H1 (cell line): Measurements from ENCODE around the gene CSNK2B. TPM values are rescaled to one million over a fixed set of nuclear protein-coding genes. Genes with fewer than 3 reads are reported as not detected.
A peak's percentile ranks its signal among the peaks of the same experiment; 100 is the strongest.

Source experiments
- CTCF ChIA-PET: fragments of 300-600 bp; sonication (Branson Sonifier 250); formaldehyde crosslinking; loops from one replicate; lab custom pipeline; 2021; ENCODE audit not compliant: partially characterized antibody; lab: Charles Lee
- POLR2A ChIA-PET: fragments of 300-600 bp; sonication (Branson Sonifier 250); formaldehyde crosslinking; loops from one replicate; lab custom pipeline; 2021; ENCODE audit warnings: inconsistent platforms; ENCODE audit not compliant: partially characterized antibody; lab: Charles Lee
- DNase-seq, 2 experiments: peaks; one replicate each; pipeline versions ENCODE4 v3.0.0 to v3.0.0-alpha.2; 2010 to 2022; ENCODE audit warnings: low spot score in 2 of 2, low read depth in 1 of 2, mixed read lengths in 1 of 2
- FAIRE-seq: peaks from 2 replicates; lab custom pipeline; 2011; peaks lifted over from hg19 to GRCh38; lab: Jason Lieb, UNC
- H2AFZ ChIP-seq: 2 replicates; pipeline ENCODE4 v1.8.1; 2012; ENCODE audit warnings: low read length, inconsistent platforms
- H2AK5ac ChIP-seq: 2 replicates; pipeline ENCODE4 v1.6.1; 2013; ENCODE audit warnings: low read depth, low read length
- H2BK120ac ChIP-seq: replicated peaks from 2 replicates; pipeline ENCODE3; 2013; ENCODE audit warnings: low read depth, low read length, inconsistent platforms
- H2BK12ac ChIP-seq: 2 replicates; pipeline ENCODE4 v1.6.1; 2013; ENCODE audit warnings: low read depth, low read length
- H2BK15ac ChIP-seq: 2 replicates; pipeline ENCODE4 v1.6.1; 2013; ENCODE audit warnings: low read length
- H2BK20ac ChIP-seq: 2 replicates; pipeline ENCODE4 v1.6.1; 2013; ENCODE audit warnings: low read length
- H2BK5ac ChIP-seq: 2 replicates; pipeline ENCODE4 v1.6.1; 2013; ENCODE audit warnings: low read depth, low read length
- H3K14ac ChIP-seq: 2 replicates; pipeline ENCODE4 v1.6.1; 2013; ENCODE audit warnings: inconsistent platforms; ENCODE audit not compliant: insufficient read length
- H3K18ac ChIP-seq: 2 replicates; pipeline ENCODE4 v1.6.1; 2013; ENCODE audit warnings: low read length; ENCODE audit errors: extremely low read depth
- H3K23ac ChIP-seq: 2 replicates; pipeline ENCODE4 v1.6.1; 2013; ENCODE audit warnings: inconsistent platforms; ENCODE audit not compliant: insufficient read length
- H3K23me2 ChIP-seq: 2 replicates; pipeline ENCODE4 v1.6.1; 2013; ENCODE audit warnings: low read depth, low read length
- H3K27ac ChIP-seq: 2 replicates; pipeline ENCODE4 v1.6.1; 2011; ENCODE audit warnings: low read depth, low read length, inconsistent platforms
- H3K27me3 ChIP-seq, 4 experiments: replicated peaks in 1 of 4; 1 replicate in 1 of 4; 2 replicates in 3 of 4; pipeline versions ENCODE4 v1.6.1 to v1.8.1; 2011 to 2013; ENCODE audit warnings: low read length in 3 of 4, mild to moderate bottlenecking in 3 of 4, inconsistent platforms in 2 of 4, mixed read lengths in 2 of 4, moderate library complexity in 1 of 4; ENCODE audit not compliant: control insufficient read depth in 3 of 4, insufficient read depth in 3 of 4; ENCODE audit errors: extremely low read depth in 1 of 4
- H3K36me3 ChIP-seq, 4 experiments: 2 replicates each; pipeline versions ENCODE4 v1.6.1 to v1.8.1; 2011 to 2013; ENCODE audit warnings: mild to moderate bottlenecking in 4 of 4, low read length in 3 of 4, moderate library complexity in 2 of 4, control low read depth in 1 of 4, inconsistent platforms in 1 of 4; ENCODE audit not compliant: insufficient read depth in 4 of 4, control insufficient read depth in 2 of 4
- H3K4ac ChIP-seq: replicated peaks from 2 replicates; pipeline ENCODE3; 2013; ENCODE audit warnings: low read length, low read depth, mixed read lengths, inconsistent platforms; ENCODE audit not compliant: insufficient read length
- H3K4me1 ChIP-seq, 4 experiments: replicated peaks in 1 of 4; 1 replicate in 1 of 4; 2 replicates in 3 of 4; pipeline versions ENCODE4 v1.6.1 to v1.8.1; 2011 to 2013; ENCODE audit warnings: low read length in 3 of 4, inconsistent platforms in 2 of 4, mixed read lengths in 1 of 4; ENCODE audit not compliant: insufficient read depth in 4 of 4, control insufficient read depth in 3 of 4
- H3K4me2 ChIP-seq, 2 experiments: 2 replicates each; pipeline versions ENCODE4 v1.6.1 to v1.8.1; 2011 to 2013; ENCODE audit warnings: low read depth in 2 of 2, low read length in 2 of 2, control low read depth in 1 of 2, inconsistent platforms in 1 of 2, mild to moderate bottlenecking in 1 of 2; ENCODE audit not compliant: insufficient read depth in 1 of 2
- H3K4me3 ChIP-seq, 4 experiments: fragments of 200-600, 300-600 bp in 1 of 4; sonication (generic), shearing (Covaris generic), sonication (Bioruptor Twin) in 1 of 4; 2 replicates each; pipeline versions ENCODE4 v1.5.1 to v1.8.1; 2011 to 2016; ENCODE audit warnings: low read length in 4 of 4, low read depth in 3 of 4, control low read depth in 2 of 4, inconsistent platforms in 2 of 4, mild to moderate bottlenecking in 2 of 4, mixed read lengths in 1 of 4, moderate library complexity in 1 of 4; ENCODE audit not compliant: insufficient read depth in 2 of 4; ENCODE audit errors: extremely low read depth in 1 of 4
- H3K56ac ChIP-seq: replicated peaks from 2 replicates; pipeline ENCODE3; 2013; ENCODE audit warnings: low read depth, mild to moderate bottlenecking, mixed read lengths, low read length, inconsistent platforms; ENCODE audit not compliant: insufficient read length
- H3K79me1 ChIP-seq: 2 replicates; pipeline ENCODE4 v1.6.1; 2013; ENCODE audit warnings: low read depth, low read length, control low read depth
- H3K79me2 ChIP-seq, 2 experiments: 2 replicates each; pipeline versions ENCODE4 v1.6.1 to v1.8.1; 2012 to 2013; ENCODE audit warnings: low read length in 2 of 2, mild to moderate bottlenecking in 2 of 2, inconsistent platforms in 1 of 2; ENCODE audit not compliant: insufficient read depth in 2 of 2, control insufficient read depth in 1 of 2
- H3K9ac ChIP-seq, 4 experiments: replicated peaks in 1 of 4; 1 replicate in 1 of 4; 2 replicates in 3 of 4; pipeline versions ENCODE4 v1.6.1 to v1.8.1; 2011 to 2013; ENCODE audit warnings: low read depth in 3 of 4, low read length in 3 of 4, control low read depth in 2 of 4, mild to moderate bottlenecking in 2 of 4, moderate library complexity in 2 of 4, inconsistent platforms in 1 of 4; ENCODE audit errors: extremely low read depth in 1 of 4
- H3K9me3 ChIP-seq, 2 experiments: 2 replicates each; pipeline versions ENCODE4 v1.6.1 to v1.8.1; 2012 to 2013; ENCODE audit warnings: mild to moderate bottlenecking in 2 of 2, moderate library complexity in 2 of 2, control low read depth in 1 of 2, inconsistent platforms in 1 of 2, low read depth in 1 of 2, low read length in 1 of 2, mixed read lengths in 1 of 2; ENCODE audit not compliant: insufficient read depth in 2 of 2
- H4K20me1 ChIP-seq, 2 experiments: replicated peaks in 1 of 2; 2 replicates each; pipeline versions ENCODE3 to v1.8.1; 2011 to 2013; ENCODE audit warnings: inconsistent platforms in 2 of 2, low read length in 2 of 2, mild to moderate bottlenecking in 1 of 2; ENCODE audit not compliant: insufficient read depth in 2 of 2, control insufficient read depth in 1 of 2
- H4K5ac ChIP-seq: 2 replicates; pipeline ENCODE4 v1.6.1; 2013; ENCODE audit warnings: low read length, low read depth, mixed read lengths, inconsistent platforms; ENCODE audit not compliant: insufficient read length
- H4K8ac ChIP-seq: 2 replicates; pipeline ENCODE4 v1.8.0; 2013; ENCODE audit warnings: mild to moderate bottlenecking, moderate library complexity, low read length, inconsistent platforms; ENCODE audit not compliant: insufficient read depth; ENCODE audit errors: extremely low read depth
- H4K91ac ChIP-seq: replicated peaks from 2 replicates; pipeline ENCODE3; 2013; ENCODE audit warnings: low read length, mixed read lengths, inconsistent platforms; ENCODE audit not compliant: insufficient read length
- RFX5 ChIP-seq: IDR thresholded peaks from 2 replicates; pipeline ENCODE4 v1.6.1; 2011; ENCODE audit warnings: low read depth, low read length, improper control_type of control experiment, borderline replicate concordance
- SP2 ChIP-seq: IDR thresholded peaks from 2 replicates; pipeline ENCODE4 v1.6.1; 2012; ENCODE audit warnings: mild to moderate bottlenecking, low read length, inconsistent platforms
- WGBS, 2 experiments: shearing (Covaris generic) in 1 of 2; methylation state at CpG; one replicate each; pipeline versions ENCODE4 v1.1.6 to v1.1.7; 2013 to 2015; ENCODE audit warnings: low lambda C conversion rate in 2 of 2, mixed read lengths in 2 of 2, inconsistent platforms in 1 of 2, low coverage in 1 of 2, missing lambda C conversion rate in 1 of 2; ENCODE audit not compliant: insufficient replicate concordance in 2 of 2, insufficient coverage in 1 of 2, insufficient read length in 1 of 2; ENCODE audit errors: extremely low coverage in 1 of 2, missing lambda C conversion rate in 1 of 2; 5-methylcytosine and 5-hydroxymethylcytosine counted together
- polyA plus RNA-seq, 7 experiments: library from polyadenylated mRNA; depleted of rRNA in 3 of 7; stranded (reverse) in 5 of 7; unstranded in 2 of 7; fragments of >200 nt in 5 of 7; fragments of 200-250 nt in 2 of 7; gene quantifications; 1 replicate in 5 of 7; 2 replicates in 1 of 7; 4 replicates in 1 of 7; pipeline versions ENCODE4 v1.2.1 to v1.2.3, GENCODE V29; 2011 to 2013; ENCODE audit warnings: missing spikeins in 2 of 7, mixed read lengths in 2 of 7
- total RNA-seq: library from RNA; stranded (reverse); fragmentation: NEBNext Ultra II Directional; extraction: Animal tissue kit (Norgen Biotek cat#: 25700); gene quantifications from 2 replicates; pipeline ENCODE4 v1.2.1, GENCODE V29; 2021

Gene CSNK2B
- total and polyA plus RNA-seq, 2 of the 8 experiments (the other 6 are each of a cell fraction or from before 2014, with no cell fraction given): 169 to 208 TPM

DNA sequence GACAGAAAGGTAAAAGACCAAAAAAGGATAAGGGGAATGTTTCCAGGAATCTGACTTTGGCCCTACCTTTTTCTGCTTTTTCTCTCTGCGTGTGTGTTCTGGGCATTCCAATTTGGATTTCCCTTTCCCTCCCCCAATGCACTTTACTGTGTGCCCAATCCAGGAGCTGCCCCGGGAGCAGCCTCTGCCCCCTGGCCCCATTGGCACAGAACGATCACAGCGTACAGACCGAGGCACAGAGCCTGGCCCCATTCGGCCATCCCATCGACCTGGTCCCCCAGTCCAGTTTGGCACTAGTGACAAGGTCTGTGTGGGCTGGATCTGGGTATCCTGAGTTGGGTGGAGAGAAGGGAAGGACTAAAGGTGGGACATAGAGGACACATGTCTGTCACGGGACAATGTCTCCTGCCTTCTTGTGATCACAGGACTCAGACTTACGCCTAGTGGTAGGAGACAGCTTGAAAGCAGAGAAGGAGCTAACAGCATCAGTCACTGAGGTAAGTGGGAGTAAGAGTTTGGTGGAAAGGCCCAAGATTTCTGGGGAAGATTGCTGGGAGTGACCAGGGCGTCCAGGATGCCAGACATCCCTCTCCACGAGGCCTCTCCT lies 30.8 kb upstream of the CSNK2B start:
- Histone ChIP-seq H2BK12ac (no peak overlapping the region), H3K36me3 (peaks cover 64 to 98% (median 83%) of the 10 kb centered on the region in 4 experiments), H3K27me3 (no peaks in the 10 kb centered on the region), H4K8ac (0 out of 2 replicates have a peak overlapping the region, but pooled peaks have one; percentile 9), H3K9ac (no peak overlapping the region), H2BK20ac (no peak overlapping the region), H3K4me3 (no peak overlapping the region), H2BK5ac (no peak overlapping the region), H3K23ac (no peak overlapping the region), H3K56ac (no peak overlapping the region), H3K4me2 (no peak overlapping the region), H3K14ac (no peak overlapping the region), H3K9me3 (no peaks in the 10 kb centered on the region), H3K18ac (no peak overlapping the region), H3K79me1 (peaks cover 9% of the 10 kb centered on the region; the same call in 1 of the 2 replicates), H3K4ac (no peak overlapping the region), H2BK15ac (no peak overlapping the region), H2AK5ac (no peak overlapping the region), H3K23me2 (no peaks in the 10 kb centered on the region), H4K20me1 (peaks cover 19 to 21% of the 10 kb centered on the region in 2 experiments), H3K4me1 (no peaks in the 10 kb centered on the region), H4K91ac (no peak overlapping the region), H2BK120ac (no peak overlapping the region), H2AFZ (no peak overlapping the region), H4K5ac (no peak overlapping the region), H3K27ac (no peak overlapping the region), H3K79me2 (no peaks in the 10 kb centered on the region; a peak in 1 of 4 replicates)
- ChIA-PET POLR2A (interaction anchor here (0.7 to 34.9 kb wide), 11 partner anchors 10 to 161 kb away, joined by 3 to 883 read pairs (median 4); partner anchors contain the start of genes APOM, ATP6V1G2, BAG6 and C6orf47), CTCF (interaction anchor here (1.0 to 3.0 kb wide), 7 partner anchors 8 to 317 kb away, joined by 3 to 11 read pairs (median 6); partner anchors contain the start of genes BAG6 and GPANK1)
- FAIRE-seq (no peak), DNase-seq (no peak)
- TF ChIP-seq SP2 (no peak), RFX5 (no peak)
- 86% methylated on average over 11 of the region's 11 CpGs; no CpG with 5 or more reads in 1 of the 2 experiments for WGBS, 2 experiments
